HepG2 (cell line): ENCODE measurements around the gene KIF15. TPM values are rescaled to one million over a fixed set of nuclear protein-coding genes. Genes with fewer than 3 reads are reported as not detected.

Experiments used
- AHDC1 ChIP-seq: sonication (generic); formaldehyde crosslinking; IDR thresholded peaks from 2 replicates; pipeline ENCODE4 v1.5.1; 2020; ENCODE audit warnings: mild to moderate bottlenecking, missing genetic modification reagents, borderline replicate concordance
- AHR ChIP-seq: IDR thresholded peaks from 2 replicates; pipeline ENCODE4 v1.6.1; 2018; ENCODE audit warnings: missing genetic modification reagents, missing compliant biosample characterization
- ATF7 ChIP-seq, 2 experiments: fragments of 450-650 bp in 1 of 2; sonication (generic) in 1 of 2; formaldehyde crosslinking in 1 of 2; IDR thresholded peaks; 2 replicates each; pipeline versions ENCODE4 v1.4.0 to v1.6.1; 2016 to 2020; ENCODE audit warnings: antibody characterized with exemption in 1 of 2, mild to moderate bottlenecking in 1 of 2, missing genetic modification reagents in 1 of 2
- FOXP4 ChIP-seq: sonication (generic); formaldehyde crosslinking; IDR thresholded peaks from 2 replicates; pipeline ENCODE4 v1.4.0; 2020; ENCODE audit warnings: missing genetic modification reagents
- KAT7 ChIP-seq: IDR thresholded peaks from 2 replicates; pipeline ENCODE4 v1.6.1; 2018; ENCODE audit warnings: borderline replicate concordance, missing compliant biosample characterization
- MTERF4 ChIP-seq: sonication (generic); formaldehyde crosslinking; IDR thresholded peaks from 2 replicates; pipeline ENCODE4 v1.8.0; 2023; ENCODE audit warnings: mild to moderate bottlenecking, missing genetic modification reagents
- NR2F2 ChIP-seq: IDR thresholded peaks from 2 replicates; pipeline ENCODE4 v1.6.1; 2012; ENCODE audit warnings: low read depth, inconsistent platforms, borderline replicate concordance
- NRL ChIP-seq: sonication (generic); formaldehyde crosslinking; IDR thresholded peaks from 2 replicates; pipeline ENCODE4 v1.5.0; 2020; ENCODE audit warnings: missing genetic modification reagents, mild to moderate bottlenecking, moderate library complexity, borderline replicate concordance
- RAD21 ChIP-seq: fragments of 450-650 bp; formaldehyde crosslinking; IDR thresholded peaks from 2 replicates; pipeline ENCODE4 v1.5.0; 2020; ENCODE audit warnings: mild to moderate bottlenecking
- RNF2 ChIP-seq: fragments of 450-650 bp; conservative IDR thresholded peaks from 2 replicates; pipeline ENCODE4 v1.6.1; 2016; ENCODE audit warnings: low read depth
- SATB2 ChIP-seq: sonication (generic); formaldehyde crosslinking; IDR thresholded peaks from 2 replicates; pipeline ENCODE4 v1.5.0; 2020; ENCODE audit warnings: missing genetic modification reagents
- SNAI1 ChIP-seq: sonication (generic); formaldehyde crosslinking; IDR thresholded peaks from 2 replicates; pipeline ENCODE4 v1.5.0; 2020; ENCODE audit warnings: mild to moderate bottlenecking, missing genetic modification reagents, borderline replicate concordance
- ZMYM2 ChIP-seq: sonication (generic); formaldehyde crosslinking; IDR thresholded peaks from 2 replicates; pipeline ENCODE4 v1.8.0; 2022; ENCODE audit warnings: mild to moderate bottlenecking, missing genetic modification reagents
- ZNF276 ChIP-seq: sonication (generic); formaldehyde crosslinking; IDR thresholded peaks from 2 replicates; pipeline ENCODE4 v1.4.0; 2020; ENCODE audit warnings: mild to moderate bottlenecking, low read depth, missing genetic modification reagents
- ZNF503 ChIP-seq: sonication (generic); formaldehyde crosslinking; IDR thresholded peaks from 2 replicates; pipeline ENCODE4 v1.4.0; 2020; ENCODE audit warnings: missing genetic modification reagents
- ZNF564 ChIP-seq: sonication (generic); formaldehyde crosslinking; IDR thresholded peaks from 2 replicates; pipeline ENCODE4 v1.8.1; 2023; ENCODE audit warnings: mild to moderate bottlenecking, missing genetic modification reagents
- ZNF576 ChIP-seq: sonication (generic); formaldehyde crosslinking; IDR thresholded peaks from 2 replicates; pipeline ENCODE4 v1.4.0; 2020; ENCODE audit warnings: mild to moderate bottlenecking, missing genetic modification reagents
- polyA plus RNA-seq, 8 experiments: library from polyadenylated mRNA; depleted of rRNA in 3 of 8; stranded (reverse) in 7 of 8; unstranded in 1 of 8; fragments of >200 nt; fragmentation: Illumina TruSeq in 4 of 8; extraction: Trizol in 4 of 8; gene quantifications; 2 replicates each; pipeline versions ENCODE4 v1.2.1 to v1.2.3, GENCODE V29; 2011 to 2016; ENCODE audit warnings: low read depth in 4 of 8, missing spikeins in 1 of 8, mixed read lengths in 1 of 8; ENCODE audit not compliant: insufficient read depth in 1 of 8
- total RNA-seq, 5 experiments: library from RNA; depleted of rRNA; stranded (reverse); fragments of >200 nt; fragmentation: Illumina TruSeq; extraction: Trizol; gene quantifications; 2 replicates each; pipeline ENCODE4 v1.2.3, GENCODE V29; 2016; ENCODE audit warnings: low read depth in 1 of 5

The KIF15 gene
- total and polyA plus RNA-seq, 2 of the 13 experiments (the other 11 are each of a cell fraction or from before 2014, with no cell fraction given): 4.8 to 33.8 TPM

GRCh38 chr3:44762170-44762677 lies 630 bp downstream of the KIF15 start (continued):
- TF ChIP-seq FOXP4 (CRISPR knock-in tag) (no peak), ZNF576 (CRISPR knock-in tag) (no peak), NRL (CRISPR knock-in tag) (no peak), MTERF4 (0 out of 2 replicates have a peak, but pooled peaks have one; percentile 4), SNAI1 (CRISPR knock-in tag) (0 out of 2 replicates have a peak, but pooled peaks have one; percentile 41), RNF2 (no peak), SATB2 (no peak), RAD21 (CRISPR knock-in tag) (no peak), AHR (CRISPR knock-in tag) (no peak), KAT7 (CRISPR knock-in tag) (no peak), ATF7 (IDR thresholded peaks at IDR 0.05) (no peak), ATF7 (CRISPR knock-in tag; IDR thresholded peaks at IDR 0.05) (no peak), ZNF564 (0 out of 2 replicates have a peak, but pooled peaks have one; percentile 7), ZMYM2 (CRISPR knock-in tag) (0 out of 2 replicates have a peak, but pooled peaks have one; percentile 7), AHDC1 (CRISPR knock-in tag) (no peak), ZNF276 (CRISPR knock-in tag) (no peak), ZNF503 (CRISPR knock-in tag) (no peak), NR2F2 (no peak)
- TF ChIP-seq, all 625 proteins: peak for 4
